Heart right ventricle (tissue), 16 donors: Measurements from ENCODE around the gene RPS24. TPM values are rescaled to one million over a fixed set of nuclear protein-coding genes. Genes with fewer than 3 reads are reported as not detected.

ENCODE experiments used
- ATAC-seq, 8 donors: fragments of 200-7000 bp; cut with Tn5 transposase; one replicate each; pipeline ENCODE4 v1.9.1; 2020; ENCODE audit warnings: mild to moderate bottlenecking in 8 of 8, moderate library complexity in 8 of 8, moderate number of reproducible peaks in 1 of 8
- DNase-seq, 2 donors: peaks; one replicate each; pipeline ENCODE4 v3.0.0-alpha.2; 2020
- H3K27ac ChIP-seq, 10 donors: fragments of 200-600 bp; sonication (generic) in 2 of 10; one replicate each; pipeline versions ENCODE4 v1.5.0 to v1.8.0; 2020 to 2022; ENCODE audit warnings: mild to moderate bottlenecking in 3 of 10
- H3K27me3 ChIP-seq, 7 donors: fragments of 200-600 bp; one replicate each; pipeline ENCODE4 v1.8.0; 2021 to 2022; ENCODE audit warnings: mild to moderate bottlenecking in 2 of 7
- H3K36me3 ChIP-seq, 9 donors: fragments of 200-600 bp; sonication (generic) in 1 of 9; one replicate each; pipeline versions ENCODE4 v1.5.0 to v1.8.0; 2020 to 2022; ENCODE audit warnings: mild to moderate bottlenecking in 2 of 9
- H3K4me1 ChIP-seq, 9 donors: fragments of 200-600 bp; sonication (generic) in 1 of 9; one replicate each; pipeline versions ENCODE4 v1.5.0 to v1.8.0; 2020 to 2022; ENCODE audit warnings: mild to moderate bottlenecking in 4 of 9
- H3K4me3 ChIP-seq, 10 donors: fragments of 200-600 bp; sonication (generic) in 2 of 10; one replicate each; pipeline versions ENCODE4 v1.5.0 to v1.8.0; 2020 to 2022; ENCODE audit warnings: mild to moderate bottlenecking in 7 of 10, moderate library complexity in 2 of 10
- H3K9me3 ChIP-seq, 11 donors: fragments of 200-600 bp in 10 of 11; sonication (generic) in 2 of 11; one replicate each; pipeline versions ENCODE4 v1.5.0 to v1.8.0; 2013 to 2022; ENCODE audit warnings: mild to moderate bottlenecking in 2 of 11, control low read depth in 1 of 11, moderate library complexity in 1 of 11
- WGBS, 2 donors: extraction: QIAGEN DNeasy Blood & Tissue Kit; methylation state at CpG; one replicate each; pipeline ENCODE4 v1.1.7; 2013; ENCODE audit warnings: inconsistent platforms in 1 of 2; 5-methylcytosine and 5-hydroxymethylcytosine counted together
- intact Hi-C, 10 donors: fragments of 100-400 bp; cut with DNase I; formaldehyde crosslinking; loops; one replicate each; pipeline versions ENCODE4 v1.11.1 to v1.14.2; 2022
- long read RNA-seq, 3 donors: library from polyadenylated mRNA; unstranded; transcript quantifications; one replicate each; pipeline ENCODE4 v2.0.0, GENCODE V29; 2020 to 2021
- polyA plus RNA-seq, 2 donors: library from polyadenylated mRNA; stranded (reverse); fragments of 200-250 nt; gene quantifications; one replicate each; pipeline ENCODE4 v1.2.3, GENCODE V29; 2013
- total RNA-seq, 10 donors: library from RNA; stranded (reverse); fragmentation: NEBNext Ultra II Directional in 3 of 10; extraction: Animal tissue kit (Norgen Biotek cat#: 25700) in 3 of 10; gene quantifications; one replicate each; pipeline versions ENCODE4 v1.2.1 to v1.2.4, GENCODE V29; 2021 to 2023
- TF ChIP-seq, protein P1 (sequence below), 9 donors: fragments of 200-600 bp; sonication (generic) in 2 of 9; IDR thresholded peaks; one replicate each; pipeline versions ENCODE4 v1.5.0 to v1.8.0; 2021 to 2022; ENCODE audit warnings: antibody characterized with exemption in 9 of 9, mild to moderate bottlenecking in 5 of 9, moderate library complexity in 1 of 9
- donor health status: Arrhythmogenic right ventricular cardiomyopathy.
- donor health status: ischemic (EF 13 %, LVEDD 7.1; RV severe dilation, severe dysfunction).
- donor health status: healthy with polysubstance abuse.
- donor health status: DM: no; HTN: yes; CAD: no.
- donor health status: DM: no; HTN: no; CAD: no.
- donor health status: ischemic (EF 25% LVEDD 6.9; RV normal size, moderate dysfunction).
- donor health status: ischemic (EF 25% LVEDD 5.7; RV mildly dilated, moderate dysfunction).
- donor health status: healthy.
- donor health status: DM: yes; HTN: yes; CAD: no.
- donor health status: Ischemic cardiomyopathy.
- donor health status: ischemic (EF 35%, LVEDD 5.7; RV mildly dilated, moderate dysfunction).
- donor health status: nonischemic (EF 11% LVEDD 7.7; RV severe dilation, severe dysfunction).
- donor health status: DM: yes; HTN: yes; CAD: no.
- donor health status: PGD.
- donor health status: ischemic (EF 29% LVEDD 5.4; RV normal size, mild dysfunction).
- donor health status: nonischemic (EF 23%, LVEDD 6.1; RV moderate dilation, normal function).

The RPS24 gene
- total RNA-seq (100 to 1,000 TPM; 568 to 990 (median 790) TPM), polyA plus RNA-seq (1,000 to 10,000 TPM; 2,771 to 4,355 TPM)
- long read RNA-seq, donor 1, transcript RPS24-211 (1 exons, 2,146 nt): major isoform, 10 of 29 reads
- long read RNA-seq, donor 1, partial matches to known transcripts: 4 of 29 reads
- long read RNA-seq, donor 1, other reads (novel, unspliced or antisense): 14 of 29 reads
- long read RNA-seq, donor 2, transcript RPS24-211 (1 exons, 2,146 nt): major isoform, 10 of 62 reads
- long read RNA-seq, donor 2, partial matches to known transcripts: 45 of 62 reads
- long read RNA-seq, donor 2, other reads (novel, unspliced or antisense): 4 of 62 reads
- long read RNA-seq, donor 3, transcript RPS24-211 (1 exons, 2,146 nt): major isoform, 5 of 21 reads
- long read RNA-seq, donor 3, partial matches to known transcripts: 3 of 21 reads
- long read RNA-seq, donor 3, other reads (novel, unspliced or antisense): 3 of 21 reads

DNA sequence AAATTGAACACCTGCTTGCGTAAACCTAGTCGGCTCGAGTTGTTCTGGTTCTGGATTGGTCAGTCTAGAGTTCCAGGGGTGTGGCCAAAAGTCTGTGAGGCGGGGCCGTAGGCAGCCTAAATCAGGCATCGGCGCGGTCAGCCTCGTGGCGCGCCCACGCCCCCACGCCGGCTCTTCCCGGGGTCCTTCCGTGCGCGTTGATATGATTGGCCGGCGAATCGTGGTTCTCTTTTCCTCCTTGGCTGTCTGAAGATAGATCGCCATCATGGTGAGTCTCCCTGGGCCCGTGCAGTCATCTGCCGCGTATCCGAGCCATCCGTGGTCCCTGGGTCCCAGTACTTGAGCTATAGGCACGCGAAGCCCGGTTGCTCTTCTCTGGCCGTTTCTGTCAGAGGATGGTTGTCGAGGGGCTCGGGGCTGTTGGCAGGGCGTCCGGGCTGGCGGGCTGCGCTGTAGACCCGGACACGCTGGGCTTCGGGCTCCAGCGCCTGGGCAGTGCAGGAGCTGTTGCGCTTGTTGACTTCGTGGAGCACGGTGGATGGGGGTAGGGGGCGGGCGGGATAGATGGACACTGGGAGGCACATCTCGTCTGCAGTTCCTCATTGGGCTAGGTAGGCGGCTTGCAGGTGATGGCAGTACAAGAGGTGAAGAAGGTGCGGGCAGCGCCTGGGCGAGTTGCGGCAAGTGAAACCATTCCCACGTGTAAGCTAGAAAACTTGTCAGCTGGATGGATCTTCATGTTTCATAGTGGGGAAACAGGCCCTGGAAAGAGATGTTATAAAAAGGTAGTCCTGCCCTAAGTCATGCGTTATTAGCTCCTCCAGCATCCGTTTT, at the start of gene RPS24:
RPS24 (plus strand) TSS at position 227 of the 834 bp plus-strand sequence; CDS start at position 266, 39 bp downstream.
- H3K4me1 ChIP-seq: peaks cover 2 to 57% (median 26%) of the 10 kb centered on the region in 9 donors

DNA sequence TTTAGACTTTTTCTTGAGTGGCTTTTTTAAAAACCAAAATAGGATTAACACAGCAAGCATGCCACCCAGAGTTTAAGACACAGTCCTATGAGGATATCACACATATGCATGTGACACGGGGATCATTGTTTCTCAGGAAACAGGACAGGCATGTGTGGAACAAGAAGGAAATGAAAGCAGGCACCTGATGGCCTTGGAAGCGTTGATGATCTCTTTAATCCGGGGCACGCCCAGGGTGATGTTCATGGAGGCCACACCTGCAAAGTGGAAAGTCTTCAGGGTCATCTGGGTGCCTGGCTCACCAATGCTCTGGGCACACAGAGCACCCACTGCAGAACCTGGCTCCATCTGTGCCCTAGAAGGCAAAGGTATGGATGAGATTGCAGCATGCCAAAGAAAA, 48.7 kb upstream of the RPS24 start:
- Histone ChIP-seq H3K9me3 (no peaks in the 10 kb centered on the region), H3K36me3 (peaks cover 4 to 100% (median 67%) of the 10 kb centered on the region in 9 donors), H3K27ac (no peak overlapping the region), H3K27me3 (no peaks in the 10 kb centered on the region), H3K4me3 (no peak overlapping the region), H3K4me1 (peaks cover 0 to 37% (median 14%) of the 10 kb centered on the region in 9 donors)
- TF ChIP-seq, protein P1, sequence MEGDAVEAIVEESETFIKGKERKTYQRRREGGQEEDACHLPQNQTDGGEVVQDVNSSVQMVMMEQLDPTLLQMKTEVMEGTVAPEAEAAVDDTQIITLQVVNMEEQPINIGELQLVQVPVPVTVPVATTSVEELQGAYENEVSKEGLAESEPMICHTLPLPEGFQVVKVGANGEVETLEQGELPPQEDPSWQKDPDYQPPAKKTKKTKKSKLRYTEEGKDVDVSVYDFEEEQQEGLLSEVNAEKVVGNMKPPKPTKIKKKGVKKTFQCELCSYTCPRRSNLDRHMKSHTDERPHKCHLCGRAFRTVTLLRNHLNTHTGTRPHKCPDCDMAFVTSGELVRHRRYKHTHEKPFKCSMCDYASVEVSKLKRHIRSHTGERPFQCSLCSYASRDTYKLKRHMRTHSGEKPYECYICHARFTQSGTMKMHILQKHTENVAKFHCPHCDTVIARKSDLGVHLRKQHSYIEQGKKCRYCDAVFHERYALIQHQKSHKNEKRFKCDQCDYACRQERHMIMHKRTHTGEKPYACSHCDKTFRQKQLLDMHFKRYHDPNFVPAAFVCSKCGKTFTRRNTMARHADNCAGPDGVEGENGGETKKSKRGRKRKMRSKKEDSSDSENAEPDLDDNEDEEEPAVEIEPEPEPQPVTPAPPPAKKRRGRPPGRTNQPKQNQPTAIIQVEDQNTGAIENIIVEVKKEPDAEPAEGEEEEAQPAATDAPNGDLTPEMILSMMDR (IDR thresholded peaks at IDR 0.05): no peak
- ATAC-seq (no peak), DNase-seq (no peak)
- intact Hi-C loops: loop anchor here in 3 of 10 donors (5.0 to 10.0 kb wide), 2 partner anchors 138 to 140 kb away; no protein-coding TSS in a partner anchor
- WGBS, 2 donors: 81 to 89% methylated on average over 4 of the region's 4 CpGs

More for the DNA sequence above, at the start of gene RPS24:
- H3K27me3 ChIP-seq: no peaks in the 10 kb centered on the region
- TF ChIP-seq, protein P1 (IDR thresholded peaks at IDR 0.05): peak in 1 of 9 donors; percentile 17
- ATAC-seq: peak; percentile 95 to 97 (median 96)
- peak within 1 kb of the TSS in 8 of 10 donors; percentile 42 to 89 (median 74) for H3K27ac ChIP-seq
- peak; percentile 94 to 96 for DNase-seq
- intact Hi-C loops: no loop called here
- 0% methylated on average over 54 to 55 of the region's 55 CpGs for WGBS, 2 donors
- H3K9me3 ChIP-seq: no peaks in the 10 kb centered on the region
- H3K36me3 ChIP-seq: peaks cover 0 to 40% (median 34%) of the 10 kb centered on the region in 9 donors
- H3K4me3 ChIP-seq: peak within 1 kb of the TSS; percentile 39 to 85 (median 75)

DNA sequence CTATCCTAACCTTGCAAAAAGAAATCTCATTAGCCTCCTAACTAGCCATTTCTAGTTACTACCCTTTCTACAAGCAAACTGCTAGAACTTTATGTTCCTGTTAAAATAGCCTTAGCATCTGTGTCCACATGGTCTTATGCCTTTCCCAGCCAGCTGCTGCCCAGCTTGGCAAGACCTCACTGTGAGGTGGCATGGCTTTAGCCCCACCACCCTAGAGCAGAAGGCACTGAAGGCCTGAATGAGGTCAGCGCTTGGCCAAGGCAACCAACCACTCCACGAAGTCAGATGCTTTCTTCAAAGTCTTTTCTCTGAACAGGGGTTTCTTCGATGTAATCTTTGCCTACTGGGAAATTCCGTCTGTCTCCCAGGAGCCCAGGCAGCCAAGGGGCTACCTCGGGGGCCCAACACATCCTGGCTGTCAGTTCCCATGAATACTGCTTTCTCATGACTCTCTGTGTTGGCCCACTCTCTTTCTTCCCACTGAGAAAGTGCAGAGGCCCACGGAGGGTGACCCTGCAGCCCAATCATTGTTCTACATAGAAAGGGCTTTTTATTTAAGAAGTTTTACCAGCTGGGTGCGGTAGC, 45.9 kb upstream of the RPS24 start:
- H3K27ac ChIP-seq: peak overlapping the region in 3 of 10 donors; percentile 61 to 74 (median 63)
- 88 to 90% methylated on average over 7 of the region's 7 CpGs for WGBS, 2 donors
- peaks cover 4 to 100% (median 72%) of the 10 kb centered on the region in 9 donors for H3K36me3 ChIP-seq
- ATAC-seq (no peak), DNase-seq (no peak)
- no peak overlapping the region for H3K4me3 ChIP-seq
- H3K27me3 ChIP-seq: no peaks in the 10 kb centered on the region
- intact Hi-C loops: loop anchor here in 3 of 10 donors (5.0 to 10.0 kb wide), 2 partner anchors 140 to 143 kb away; no protein-coding TSS in a partner anchor
- H3K9me3 ChIP-seq: no peaks in the 10 kb centered on the region
- TF ChIP-seq, protein P1 (IDR thresholded peaks at IDR 0.05): no peak
- peaks cover 0 to 37% (median 14%) of the 10 kb centered on the region in 9 donors for H3K4me1 ChIP-seq
